ENCODE measurements around the gene HDHD2.

- TF ChIP-seq CTCF (conservative IDR thresholded peaks at IDR 0.05) (no peak), EZH2 (IDR thresholded peaks at IDR 0.05; ENCODE audit: low read depth) (no peak)
These were observed 22.2 kb upstream of the HDHD2 start for GRCh38 chr18:47172476-47172875.

All from PC-9 (cell line).